HCT116 (cell line): ENCODE results near the gene CORO2B. TPM values are rescaled to one million over a fixed set of nuclear protein-coding genes. Genes with fewer than 3 reads are reported as not detected.

Experiments
- ATAC-seq: fragments of 200-7000 bp; cut with Tn5 transposase; 2 replicates; pipeline ENCODE4 v1.9.1; 2020; ENCODE audit warnings: mild to moderate bottlenecking, moderate library complexity
- BruUV-seq: library from RNA; stranded (reverse); fragments of 400-500 nt; replicated peaks from 2 replicates; lab custom pipeline; 2021; lab: Mats Ljungman, UMichigan
- CTCF ChIA-PET: fragments of 300-600 bp; sonication (Branson Sonifier 250); formaldehyde crosslinking; loops from one replicate; lab custom pipeline; 2021; ENCODE audit warnings: antibody characterized with exemption; lab: Charles Lee
- POLR2A ChIA-PET: fragments of 300-600, 350-600 bp; sonication (Branson Sonifier 250); formaldehyde crosslinking; loops from one replicate; lab custom pipeline; 2021; ENCODE audit warnings: antibody characterized with exemption; lab: Charles Lee
- RAD21 ChIA-PET, 2 experiments: fragments of 300-600 bp; sonication (Branson Sonifier 250); formaldehyde crosslinking; loops; one replicate each; lab custom pipeline; 2023; ENCODE audit warnings: low total read pairs in 2 of 2; ENCODE audit not compliant: uncharacterized antibody in 2 of 2, unreplicated experiment in 2 of 2, low non-redundant PET in 1 of 2; lab: Charles Lee
- DNase-seq: peaks from one replicate; pipeline ENCODE4 v3.0.0-alpha.2; 2010; ENCODE audit warnings: low read depth, low spot score
- H2AFZ ChIP-seq: fragments of 200-600 bp; shearing (Covaris generic), sonication (generic); 2 replicates; pipeline ENCODE4 v1.6.1; 2017; ENCODE audit warnings: low read depth, mixed run types, mixed read lengths, antibody characterized with exemption, low read length; ENCODE audit not compliant: poor library complexity, severe bottlenecking
- H3K27ac ChIP-seq: 2 replicates; pipeline ENCODE4 v1.5.1; 2012; ENCODE audit warnings: low read depth, low read length
- H3K27me3 ChIP-seq: fragments of 200-600 bp; sonication (generic); 2 replicates; pipeline ENCODE4 v1.6.1; 2016; ENCODE audit warnings: mixed run types, low read length, mixed read lengths; ENCODE audit not compliant: insufficient read depth
- H3K36me3 ChIP-seq, 2 experiments: fragments of 200-500 bp in 1 of 2; fragments of 200-600 bp in 1 of 2; sonication (Bioruptor generic) in 1 of 2; sonication (generic) in 1 of 2; 2 replicates each; pipeline versions ENCODE4 v1.5.1 to v1.6.1; 2014 to 2016; ENCODE audit warnings: low read length in 2 of 2, inconsistent platforms in 1 of 2, mixed read lengths in 1 of 2, mixed run types in 1 of 2; ENCODE audit not compliant: insufficient read depth in 2 of 2, control insufficient read depth in 1 of 2
- H3K4me1 ChIP-seq, 2 experiments: fragments of 200-600 bp in 1 of 2; sonication (generic) in 1 of 2; 2 replicates each; pipeline versions ENCODE4 v1.5.1 to v1.6.1; 2012 to 2017; ENCODE audit warnings: low read length in 2 of 2, inconsistent platforms in 1 of 2, mild to moderate bottlenecking in 1 of 2, mixed read lengths in 1 of 2, mixed run types in 1 of 2, moderate library complexity in 1 of 2; ENCODE audit not compliant: insufficient read depth in 2 of 2, control insufficient read depth in 1 of 2
- H3K4me2 ChIP-seq: fragments of 200-600 bp; sonication (generic); 2 replicates; pipeline ENCODE4 v1.6.1; 2017; ENCODE audit warnings: mixed run types, low read length, mixed read lengths
- H3K4me3 ChIP-seq, 2 experiments: fragments of 200-600 bp in 1 of 2; sonication (generic) in 1 of 2; replicated peaks in 1 of 2; 2 replicates each; pipeline ENCODE4 v1.5.1; 2011 to 2016; ENCODE audit warnings: low read length in 2 of 2, control low read depth in 1 of 2, low read depth in 1 of 2, mild to moderate bottlenecking in 1 of 2, mixed read lengths in 1 of 2, mixed run types in 1 of 2
- H3K79me2 ChIP-seq: fragments of 200-600 bp; sonication (generic); 2 replicates; pipeline ENCODE4 v1.6.1; 2017; ENCODE audit warnings: mild to moderate bottlenecking, mixed run types, low read length, moderate library complexity, mixed read lengths; ENCODE audit not compliant: insufficient read depth
- H3K9ac ChIP-seq: fragments of 200-600 bp; sonication (generic); 2 replicates; pipeline ENCODE4 v1.6.1; 2016; ENCODE audit warnings: low read length, mixed read lengths
- H3K9me2 ChIP-seq: fragments of 200-600 bp; sonication (generic), shearing (Covaris generic); 2 replicates; pipeline ENCODE4 v1.6.1; 2017; ENCODE audit warnings: mixed run types, mild to moderate bottlenecking, moderate library complexity; ENCODE audit not compliant: insufficient read depth
- H3K9me3 ChIP-seq, 2 experiments: fragments of 200-500 bp in 1 of 2; fragments of 200-600 bp in 1 of 2; sonication (Bioruptor generic) in 1 of 2; sonication (generic) in 1 of 2; 2 replicates each; pipeline ENCODE4 v1.6.1; 2014 to 2017; ENCODE audit warnings: low read length in 2 of 2, mixed read lengths in 2 of 2, inconsistent platforms in 1 of 2, low read depth in 1 of 2, mild to moderate bottlenecking in 1 of 2, mixed run types in 1 of 2, moderate library complexity in 1 of 2; ENCODE audit not compliant: control insufficient read depth in 1 of 2, insufficient read depth in 1 of 2
- H4K20me1 ChIP-seq: fragments of 200-600 bp; sonication (generic), shearing (Covaris generic); 2 replicates; pipeline ENCODE4 v1.6.1; 2017; ENCODE audit warnings: mixed run types, mild to moderate bottlenecking, moderate library complexity; ENCODE audit not compliant: insufficient read depth
- ATF3 ChIP-seq: IDR thresholded peaks from 2 replicates; pipeline ENCODE4 v1.6.1; 2012
- CTCF ChIP-seq, 3 experiments: fragments of 200-600 bp in 1 of 3; sonication (generic) in 1 of 3; IDR thresholded peaks in 2 of 3; conservative IDR thresholded peaks in 1 of 3; 2 replicates each; pipeline ENCODE4 v1.5.1; 2012 to 2017; ENCODE audit warnings: low read depth in 2 of 3, low read length in 2 of 3, antibody characterized with exemption in 1 of 3, borderline replicate concordance in 1 of 3, control low read depth in 1 of 3, mild to moderate bottlenecking in 1 of 3, mixed read lengths in 1 of 3, mixed run types in 1 of 3, moderate library complexity in 1 of 3; ENCODE audit not compliant: insufficient read depth in 1 of 3
- ELF1 ChIP-seq: IDR thresholded peaks from 2 replicates; pipeline ENCODE4 v1.6.1; 2012; ENCODE audit warnings: low read depth, borderline replicate concordance
- EZH2 ChIP-seq: fragments of 200-600 bp; sonication (generic); IDR thresholded peaks from 2 replicates; pipeline ENCODE4 v1.6.1; 2017; ENCODE audit warnings: antibody characterized with exemption, mixed run types
- FOSL1 ChIP-seq: IDR thresholded peaks from 2 replicates; pipeline ENCODE4 v1.6.1; 2012; ENCODE audit warnings: low read depth
- JUND ChIP-seq: IDR thresholded peaks from 2 replicates; pipeline ENCODE4 v1.6.1; 2012
- POLR2A ChIP-seq: IDR thresholded peaks from 2 replicates; pipeline ENCODE4 v1.7.0; 2011; ENCODE audit warnings: borderline replicate concordance; ENCODE audit not compliant: insufficient read depth, insufficient read length; ENCODE audit errors: extremely low read depth
- REST ChIP-seq: IDR thresholded peaks from 2 replicates; pipeline ENCODE4 v1.6.1; 2012; ENCODE audit warnings: low read depth
- SIN3A ChIP-seq: IDR thresholded peaks from 2 replicates; pipeline ENCODE4 v1.6.1; 2012; ENCODE audit warnings: low read depth
- SP1 ChIP-seq: IDR thresholded peaks from 2 replicates; pipeline ENCODE4 v1.6.1; 2012; ENCODE audit warnings: low read depth
- TCF7L2 ChIP-seq: IDR thresholded peaks from 2 replicates; pipeline ENCODE4 v1.7.0; 2011; ENCODE audit warnings: borderline replicate concordance, inconsistent platforms; ENCODE audit not compliant: insufficient read depth, insufficient read length; ENCODE audit errors: extremely low read depth
- ZBTB33 ChIP-seq: IDR thresholded peaks from 2 replicates; pipeline ENCODE4 v1.6.1; 2011; ENCODE audit warnings: mild to moderate bottlenecking, low read length, moderate library complexity; ENCODE audit not compliant: insufficient replicate concordance; ENCODE audit errors: extremely low read depth
- ZFX ChIP-seq: fragments of 450-650 bp; IDR thresholded peaks from 2 replicates; pipeline ENCODE4 v1.6.1; 2017
- intact Hi-C: fragments of 100-400 bp; cut with micrococcal nuclease; formaldehyde crosslinking; loops from 2 replicates; pipeline ENCODE4 v1.10.0; 2022
- total RNA-seq: library from RNA; stranded (reverse); gene quantifications from one replicate; pipeline ENCODE4 v1.2.1, GENCODE V29; 2021; ENCODE audit not compliant: unreplicated experiment

CORO2B gene
- total RNA-seq, 1 experiment from 2014 or later, result 2.8 TPM

GRCh38 chr15:68734881-68735280 lies 156.1 kb downstream of the CORO2B start:
- no peak overlapping the region for H3K4me3 ChIP-seq
- H2AFZ ChIP-seq, result no peak overlapping the region
- no peaks in the 10 kb centered on the region for H3K79me2 ChIP-seq
- ChIA-PET CTCF (interaction anchor here (1.3 to 2.7 kb wide), 2 partner anchors 141 to 190 kb away, joined by 4 to 18 read pairs; no protein-coding TSS in a partner anchor), POLR2A (no interaction called here), RAD21 (no interaction called here)
- no peaks in the 10 kb centered on the region for H4K20me1 ChIP-seq
- no TSS peak for BruUV-seq
- ATAC-seq, result no peak
- no peak for TF ChIP-seq CTCF (IDR thresholded peaks at IDR 0.05 in 2 of 3, conservative IDR thresholded peaks at IDR 0.05 in 1 of 3; ENCODE audit: borderline replicate concordance in 1 of 3, insufficient read depth in 1 of 3, low read depth in 2 of 3, low read length in 2 of 3)
- no peak for TF ChIP-seq ATF3
- no peak for TF ChIP-seq POLR2A
- TF ChIP-seq SP1, result no peak
- TF ChIP-seq EZH2, result no peak
- no peaks in the 10 kb centered on the region for H3K36me3 ChIP-seq
- no peaks in the 10 kb centered on the region for H3K9me2 ChIP-seq
- no peaks in the 10 kb centered on the region for H3K27me3 ChIP-seq
- no peak for DNase-seq
- no peak overlapping the region for H3K9ac ChIP-seq
- no peak overlapping the region for H3K27ac ChIP-seq
- no peaks in the 10 kb centered on the region for H3K9me3 ChIP-seq
- H3K4me2 ChIP-seq, result no peak overlapping the region
- H3K4me1 ChIP-seq, result no peaks in the 10 kb centered on the region; a peak in 1 of 4 replicates
- intact Hi-C loops, result loop anchor here (5.0 kb wide), 1 partner anchor 183 kb away; no protein-coding TSS in a partner anchor

GRCh38 chr15:68735610-68736009 lies 156.8 kb downstream of the CORO2B start:
- POLR2A ChIA-PET, result no interaction called here
- TF ChIP-seq SP1, result no peak
- TF ChIP-seq TCF7L2, result no peak
- TF ChIP-seq JUND, result no peak
- TF ChIP-seq ZFX, result no peak
- TF ChIP-seq SIN3A, result no peak
- TF ChIP-seq ZBTB33, result no peak
- TF ChIP-seq REST, result no peak
- no peak for TF ChIP-seq POLR2A
- TF ChIP-seq EZH2, result no peak
- TF ChIP-seq ELF1, result no peak
- no peak for TF ChIP-seq FOSL1

More at GRCh38 chr15:68735610-68736009, 156.8 kb downstream of the CORO2B start:
- Histone ChIP-seq H3K4me1 (no peaks in the 10 kb centered on the region; a peak in 1 of 4 replicates), H3K27ac (no peak overlapping the region), H3K9me2 (no peaks in the 10 kb centered on the region), H3K4me2 (no peak overlapping the region), H3K4me3 (no peak overlapping the region), H3K9me3 (no peaks in the 10 kb centered on the region), H3K79me2 (no peaks in the 10 kb centered on the region), H3K9ac (no peak overlapping the region), H2AFZ (no peak overlapping the region), H3K36me3 (no peaks in the 10 kb centered on the region), H3K27me3 (no peaks in the 10 kb centered on the region), H4K20me1 (no peaks in the 10 kb centered on the region)
- ChIA-PET CTCF (interaction anchor here (2.7 kb wide), 1 partner anchor 140 kb away, joined by 18 read pairs; no protein-coding TSS in a partner anchor), RAD21 (no interaction called here)
- ATAC-seq, result no peak
- intact Hi-C loops, result no loop called here
- no TSS peak for BruUV-seq
- no peak for DNase-seq
